HCT116 (cell line): Measurements from ENCODE around the gene SLAMF1. TPM values are rescaled to one million over a fixed set of nuclear protein-coding genes. Genes with fewer than 3 reads are reported as not detected.

ENCODE experiments used
- ATAC-seq: fragments of 200-7000 bp; cut with Tn5 transposase; 2 replicates; pipeline ENCODE4 v1.9.1; 2020; ENCODE audit warnings: mild to moderate bottlenecking, moderate library complexity
- BruUV-seq: library from RNA; stranded (reverse); fragments of 400-500 nt; replicated peaks from 2 replicates; lab custom pipeline; 2021; lab: Mats Ljungman, UMichigan
- CTCF ChIA-PET: fragments of 300-600 bp; sonication (Branson Sonifier 250); formaldehyde crosslinking; loops from one replicate; lab custom pipeline; 2021; ENCODE audit warnings: antibody characterized with exemption; lab: Charles Lee
- POLR2A ChIA-PET: fragments of 300-600, 350-600 bp; sonication (Branson Sonifier 250); formaldehyde crosslinking; loops from one replicate; lab custom pipeline; 2021; ENCODE audit warnings: antibody characterized with exemption; lab: Charles Lee
- RAD21 ChIA-PET, 2 experiments: fragments of 300-600 bp; sonication (Branson Sonifier 250); formaldehyde crosslinking; loops; one replicate each; lab custom pipeline; 2023; ENCODE audit warnings: low total read pairs in 2 of 2; ENCODE audit not compliant: uncharacterized antibody in 2 of 2, unreplicated experiment in 2 of 2, low non-redundant PET in 1 of 2; lab: Charles Lee
- DNase-seq: peaks from one replicate; pipeline ENCODE4 v3.0.0-alpha.2; 2010; ENCODE audit warnings: low read depth, low spot score
- H2AFZ ChIP-seq: fragments of 200-600 bp; shearing (Covaris generic), sonication (generic); 2 replicates; pipeline ENCODE4 v1.6.1; 2017; ENCODE audit warnings: low read depth, mixed run types, mixed read lengths, antibody characterized with exemption, low read length; ENCODE audit not compliant: poor library complexity, severe bottlenecking
- H3K27ac ChIP-seq: 2 replicates; pipeline ENCODE4 v1.5.1; 2012; ENCODE audit warnings: low read depth, low read length
- H3K27me3 ChIP-seq: fragments of 200-600 bp; sonication (generic); 2 replicates; pipeline ENCODE4 v1.6.1; 2016; ENCODE audit warnings: mixed run types, low read length, mixed read lengths; ENCODE audit not compliant: insufficient read depth
- H3K36me3 ChIP-seq, 2 experiments: fragments of 200-500 bp in 1 of 2; fragments of 200-600 bp in 1 of 2; sonication (Bioruptor generic) in 1 of 2; sonication (generic) in 1 of 2; 2 replicates each; pipeline versions ENCODE4 v1.5.1 to v1.6.1; 2014 to 2016; ENCODE audit warnings: low read length in 2 of 2, inconsistent platforms in 1 of 2, mixed read lengths in 1 of 2, mixed run types in 1 of 2; ENCODE audit not compliant: insufficient read depth in 2 of 2, control insufficient read depth in 1 of 2
- H3K4me1 ChIP-seq, 2 experiments: fragments of 200-600 bp in 1 of 2; sonication (generic) in 1 of 2; 2 replicates each; pipeline versions ENCODE4 v1.5.1 to v1.6.1; 2012 to 2017; ENCODE audit warnings: low read length in 2 of 2, inconsistent platforms in 1 of 2, mild to moderate bottlenecking in 1 of 2, mixed read lengths in 1 of 2, mixed run types in 1 of 2, moderate library complexity in 1 of 2; ENCODE audit not compliant: insufficient read depth in 2 of 2, control insufficient read depth in 1 of 2
- H3K4me2 ChIP-seq: fragments of 200-600 bp; sonication (generic); 2 replicates; pipeline ENCODE4 v1.6.1; 2017; ENCODE audit warnings: mixed run types, low read length, mixed read lengths
- H3K4me3 ChIP-seq, 2 experiments: fragments of 200-600 bp in 1 of 2; sonication (generic) in 1 of 2; replicated peaks in 1 of 2; 2 replicates each; pipeline ENCODE4 v1.5.1; 2011 to 2016; ENCODE audit warnings: low read length in 2 of 2, control low read depth in 1 of 2, low read depth in 1 of 2, mild to moderate bottlenecking in 1 of 2, mixed read lengths in 1 of 2, mixed run types in 1 of 2
- H3K79me2 ChIP-seq: fragments of 200-600 bp; sonication (generic); 2 replicates; pipeline ENCODE4 v1.6.1; 2017; ENCODE audit warnings: mild to moderate bottlenecking, mixed run types, low read length, moderate library complexity, mixed read lengths; ENCODE audit not compliant: insufficient read depth
- H3K9ac ChIP-seq: fragments of 200-600 bp; sonication (generic); 2 replicates; pipeline ENCODE4 v1.6.1; 2016; ENCODE audit warnings: low read length, mixed read lengths
- H3K9me2 ChIP-seq: fragments of 200-600 bp; sonication (generic), shearing (Covaris generic); 2 replicates; pipeline ENCODE4 v1.6.1; 2017; ENCODE audit warnings: mixed run types, mild to moderate bottlenecking, moderate library complexity; ENCODE audit not compliant: insufficient read depth
- H3K9me3 ChIP-seq, 2 experiments: fragments of 200-500 bp in 1 of 2; fragments of 200-600 bp in 1 of 2; sonication (Bioruptor generic) in 1 of 2; sonication (generic) in 1 of 2; 2 replicates each; pipeline ENCODE4 v1.6.1; 2014 to 2017; ENCODE audit warnings: low read length in 2 of 2, mixed read lengths in 2 of 2, inconsistent platforms in 1 of 2, low read depth in 1 of 2, mild to moderate bottlenecking in 1 of 2, mixed run types in 1 of 2, moderate library complexity in 1 of 2; ENCODE audit not compliant: control insufficient read depth in 1 of 2, insufficient read depth in 1 of 2
- H4K20me1 ChIP-seq: fragments of 200-600 bp; sonication (generic), shearing (Covaris generic); 2 replicates; pipeline ENCODE4 v1.6.1; 2017; ENCODE audit warnings: mixed run types, mild to moderate bottlenecking, moderate library complexity; ENCODE audit not compliant: insufficient read depth
- CBX3 ChIP-seq: IDR thresholded peaks from 2 replicates; pipeline ENCODE4 v1.6.1; 2012; ENCODE audit warnings: low read depth
- CTCF ChIP-seq, 3 experiments: fragments of 200-600 bp in 1 of 3; sonication (generic) in 1 of 3; IDR thresholded peaks in 2 of 3; conservative IDR thresholded peaks in 1 of 3; 2 replicates each; pipeline ENCODE4 v1.5.1; 2012 to 2017; ENCODE audit warnings: low read depth in 2 of 3, low read length in 2 of 3, antibody characterized with exemption in 1 of 3, borderline replicate concordance in 1 of 3, control low read depth in 1 of 3, mild to moderate bottlenecking in 1 of 3, mixed read lengths in 1 of 3, mixed run types in 1 of 3, moderate library complexity in 1 of 3; ENCODE audit not compliant: insufficient read depth in 1 of 3
- ELF1 ChIP-seq: IDR thresholded peaks from 2 replicates; pipeline ENCODE4 v1.6.1; 2012; ENCODE audit warnings: low read depth, borderline replicate concordance
- EZH2 ChIP-seq: fragments of 200-600 bp; sonication (generic); IDR thresholded peaks from 2 replicates; pipeline ENCODE4 v1.6.1; 2017; ENCODE audit warnings: antibody characterized with exemption, mixed run types
- FOSL1 ChIP-seq: IDR thresholded peaks from 2 replicates; pipeline ENCODE4 v1.6.1; 2012; ENCODE audit warnings: low read depth
- JUND ChIP-seq: IDR thresholded peaks from 2 replicates; pipeline ENCODE4 v1.6.1; 2012
- RAD21 ChIP-seq: IDR thresholded peaks from 2 replicates; pipeline ENCODE4 v1.6.1; 2012; ENCODE audit warnings: low read depth, mild to moderate bottlenecking
- YY1 ChIP-seq: IDR thresholded peaks from 2 replicates; pipeline ENCODE4 v1.6.1; 2011; ENCODE audit warnings: low read length, low read depth, moderate library complexity, mild to moderate bottlenecking; ENCODE audit not compliant: insufficient replicate concordance; ENCODE audit errors: extremely low read depth
- ZNF274 ChIP-seq: fragments of 200-500 bp; sonication (Bioruptor generic); IDR thresholded peaks from 2 replicates; pipeline ENCODE4 v1.6.1; 2014; ENCODE audit warnings: mild to moderate bottlenecking, low read depth, low read length, inconsistent platforms
- intact Hi-C: fragments of 100-400 bp; cut with micrococcal nuclease; formaldehyde crosslinking; loops from 2 replicates; pipeline ENCODE4 v1.10.0; 2022
- total RNA-seq: library from RNA; stranded (reverse); gene quantifications from one replicate; pipeline ENCODE4 v1.2.1, GENCODE V29; 2021; ENCODE audit not compliant: unreplicated experiment
- TF ChIP-seq, protein P1 (sequence below): IDR thresholded peaks from 2 replicates; pipeline ENCODE4 v1.6.1; 2012
- TF ChIP-seq, protein P2 (sequence below): IDR thresholded peaks from 2 replicates; pipeline ENCODE4 v1.6.1; 2011; ENCODE audit warnings: mild to moderate bottlenecking, low read length, moderate library complexity; ENCODE audit not compliant: insufficient replicate concordance; ENCODE audit errors: extremely low read depth

The SLAMF1 gene
- total RNA-seq, 1 experiment from 2014 or later = 0.30 TPM

GRCh38 chr1:160637065-160637464, 9.8 kb downstream of the SLAMF1 start:
- CTCF ChIA-PET = no interaction called here

DNA sequence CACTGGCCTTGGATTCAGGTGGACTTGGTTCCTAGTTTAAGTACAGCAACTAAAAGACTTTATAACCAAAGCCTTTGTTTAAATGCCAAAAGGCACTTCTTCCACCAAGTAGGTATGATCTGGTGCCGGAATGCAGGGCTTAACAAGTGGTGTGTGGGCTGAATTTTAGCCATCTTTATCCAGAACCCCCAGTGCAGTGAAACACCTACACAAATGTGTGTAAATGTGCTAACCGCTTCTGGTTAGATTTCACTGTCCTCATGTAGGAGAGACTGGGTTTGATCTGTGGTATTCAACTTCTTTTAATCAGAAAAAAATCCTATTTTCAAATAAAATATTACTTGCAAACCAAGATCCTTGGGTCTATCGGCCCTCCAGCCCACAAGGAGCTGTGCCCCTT, 10.3 kb downstream of the SLAMF1 start:
- Histone ChIP-seq H3K4me2 (no peak overlapping the region), H3K9me3 (no peaks in the 10 kb centered on the region), H3K27me3 (no peaks in the 10 kb centered on the region), H3K4me3 (no peak overlapping the region), H2AFZ (no peak overlapping the region), H3K36me3 (no peaks in the 10 kb centered on the region), H3K9ac (no peak overlapping the region), H3K4me1 (no peaks in the 10 kb centered on the region), H4K20me1 (no peaks in the 10 kb centered on the region), H3K27ac (no peak overlapping the region), H3K9me2 (no peaks in the 10 kb centered on the region), H3K79me2 (no peaks in the 10 kb centered on the region)
- ChIA-PET RAD21 (no interaction called here), POLR2A (no interaction called here), CTCF (no interaction called here)
- intact Hi-C loops = no loop called here
- BruUV-seq = no TSS peak
- ATAC-seq = no peak
- TF ChIP-seq EZH2 = no peak
- no peak for TF ChIP-seq CBX3
- no peak for TF ChIP-seq YY1
- TF ChIP-seq ELF1 = no peak
- no peak for TF ChIP-seq ZNF274
- TF ChIP-seq RAD21 = no peak
- TF ChIP-seq CTCF (IDR thresholded peaks at IDR 0.05 in 2 of 3, conservative IDR thresholded peaks at IDR 0.05 in 1 of 3; ENCODE audit: borderline replicate concordance in 1 of 3, insufficient read depth in 1 of 3, low read depth in 2 of 3, low read length in 2 of 3) = no peak
- TF ChIP-seq, protein P1, sequence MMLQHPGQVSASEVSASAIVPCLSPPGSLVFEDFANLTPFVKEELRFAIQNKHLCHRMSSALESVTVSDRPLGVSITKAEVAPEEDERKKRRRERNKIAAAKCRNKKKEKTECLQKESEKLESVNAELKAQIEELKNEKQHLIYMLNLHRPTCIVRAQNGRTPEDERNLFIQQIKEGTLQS = no peak
- no peak for DNase-seq

More at GRCh38 chr1:160637065-160637464, 9.8 kb downstream of the SLAMF1 start:
- intact Hi-C loops = no loop called here
- Histone ChIP-seq H3K4me3 (no peak overlapping the region), H3K9me2 (no peaks in the 10 kb centered on the region), H3K36me3 (no peaks in the 10 kb centered on the region), H3K4me2 (no peak overlapping the region), H3K27me3 (no peaks in the 10 kb centered on the region), H3K79me2 (no peaks in the 10 kb centered on the region), H2AFZ (no peak overlapping the region), H3K9me3 (no peaks in the 10 kb centered on the region), H3K9ac (no peak overlapping the region), H3K4me1 (no peaks in the 10 kb centered on the region), H3K27ac (no peak overlapping the region), H4K20me1 (no peaks in the 10 kb centered on the region)
- RAD21 ChIA-PET = no interaction called here
- POLR2A ChIA-PET = interaction anchor here (0.8 kb wide), 1 partner anchor 38 kb away, joined by 4 read pairs; no protein-coding TSS in a partner anchor
- no peak for ATAC-seq
- BruUV-seq = no TSS peak
- no peak for DNase-seq
- TF ChIP-seq CBX3 (no peak), FOSL1 (no peak), YY1 (no peak), EZH2 (no peak), RAD21 (no peak), JUND (no peak)
- TF ChIP-seq, protein P2, sequence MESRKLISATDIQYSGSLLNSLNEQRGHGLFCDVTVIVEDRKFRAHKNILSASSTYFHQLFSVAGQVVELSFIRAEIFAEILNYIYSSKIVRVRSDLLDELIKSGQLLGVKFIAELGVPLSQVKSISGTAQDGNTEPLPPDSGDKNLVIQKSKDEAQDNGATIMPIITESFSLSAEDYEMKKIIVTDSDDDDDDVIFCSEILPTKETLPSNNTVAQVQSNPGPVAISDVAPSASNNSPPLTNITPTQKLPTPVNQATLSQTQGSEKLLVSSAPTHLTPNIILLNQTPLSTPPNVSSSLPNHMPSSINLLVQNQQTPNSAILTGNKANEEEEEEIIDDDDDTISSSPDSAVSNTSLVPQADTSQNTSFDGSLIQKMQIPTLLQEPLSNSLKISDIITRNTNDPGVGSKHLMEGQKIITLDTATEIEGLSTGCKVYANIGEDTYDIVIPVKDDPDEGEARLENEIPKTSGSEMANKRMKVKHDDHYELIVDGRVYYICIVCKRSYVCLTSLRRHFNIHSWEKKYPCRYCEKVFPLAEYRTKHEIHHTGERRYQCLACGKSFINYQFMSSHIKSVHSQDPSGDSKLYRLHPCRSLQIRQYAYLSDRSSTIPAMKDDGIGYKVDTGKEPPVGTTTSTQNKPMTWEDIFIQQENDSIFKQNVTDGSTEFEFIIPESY = no peak
